ENCODE data around the gene NME3. TPM values are rescaled to one million over a fixed set of nuclear protein-coding genes. Genes with fewer than 3 reads are reported as not detected.
"Not testable (repeated sequence)": the region's sequence is repeated elsewhere in the genome, so short reads cannot be mapped to it uniquely, and the experiment has no call there.

NME3 gene
- total and polyA plus RNA-seq, 5 donors = 36.5 to 75.2 (median 53.0) TPM

- H3K4me3 ChIP-seq (ENCODE audit: low read length) = no peak overlapping the region
- no peaks in the 10 kb centered on the region for H3K4me1 ChIP-seq (ENCODE audit: control insufficient read depth, insufficient read depth, low read length)
- H3K27me3 ChIP-seq (ENCODE audit: control insufficient read depth, insufficient read depth) = no peaks in the 10 kb centered on the region
- H3K9me3 ChIP-seq (ENCODE audit: control insufficient read depth, low read length) = no peaks in the 10 kb centered on the region
- H3K27ac ChIP-seq (ENCODE audit: low read length) = no peak overlapping the region
- WGBS = 90% methylated on average over 11 of the region's 11 CpGs
- no peak for DNase-seq
- no peak for ATAC-seq
- intact Hi-C loops (cut with DNase I) = no loop called here
Observed at GRCh38 chr16:1815461-1815860, 44.1 kb upstream of the NME3 start.

- Histone ChIP-seq H3K4me3 (ENCODE audit: low read length) (no peak overlapping the region), H3K9me3 (ENCODE audit: control insufficient read depth, low read length) (no peaks in the 10 kb centered on the region), H3K27ac (ENCODE audit: low read length) (no peak overlapping the region), H3K27me3 (ENCODE audit: control insufficient read depth, insufficient read depth) (no peaks in the 10 kb centered on the region), H3K4me1 (ENCODE audit: control insufficient read depth, insufficient read depth, low read length) (no peaks in the 10 kb centered on the region)
- DNase-seq = peak; percentile 74 to 94 (median 92)
- ATAC-seq = peak; percentile 85 to 91
- intact Hi-C loops (cut with DNase I) = no loop called here
- WGBS = 23% methylated on average over 17 of the region's 17 CpGs
Observed at GRCh38 chr16:1812732-1813163, 41.4 kb upstream of the NME3 start.

- Histone ChIP-seq H3K27ac (ENCODE audit: low read length) (no peak overlapping the region), H3K4me3 (ENCODE audit: low read length) (no peak overlapping the region), H3K27me3 (ENCODE audit: control insufficient read depth, insufficient read depth) (no peaks in the 10 kb centered on the region), H3K4me1 (ENCODE audit: control insufficient read depth, insufficient read depth, low read length) (no peaks in the 10 kb centered on the region), H3K9me3 (ENCODE audit: control insufficient read depth, low read length) (no peaks in the 10 kb centered on the region)
- WGBS = 95% methylated on average over 16 of the region's 16 CpGs
- ATAC-seq (no peak), DNase-seq (peak in 1 of 3 donors; percentile 26)
- intact Hi-C loops (cut with DNase I) = no loop called here
Observed at GRCh38 chr16:1810536-1810935, 39.2 kb upstream of the NME3 start.

GRCh38 chr16:1810106-1810505 lies 38.8 kb upstream of the NME3 start:
- DNase-seq (peak in 1 of 3 donors; percentile 16), ATAC-seq (no peak)
- H3K4me3 ChIP-seq (ENCODE audit: low read length) = no peak overlapping the region
- no peaks in the 10 kb centered on the region for H3K9me3 ChIP-seq (ENCODE audit: control insufficient read depth, low read length)
- H3K4me1 ChIP-seq (ENCODE audit: control insufficient read depth, insufficient read depth, low read length) = no peaks in the 10 kb centered on the region
- no peaks in the 10 kb centered on the region for H3K27me3 ChIP-seq (ENCODE audit: control insufficient read depth, insufficient read depth)
- H3K27ac ChIP-seq (ENCODE audit: low read length) = no peak overlapping the region
- intact Hi-C loops (cut with DNase I) = no loop called here
- 93% methylated on average over 16 of the region's 16 CpGs for WGBS

- intact Hi-C loops (cut with DNase I) = no loop called here
- Histone ChIP-seq H3K9me3 (ENCODE audit: control insufficient read depth, low read length) (no peaks in the 10 kb centered on the region), H3K4me3 (ENCODE audit: low read length) (no peak overlapping the region), H3K27me3 (ENCODE audit: control insufficient read depth, insufficient read depth) (no peaks in the 10 kb centered on the region), H3K27ac (ENCODE audit: low read length) (no peak overlapping the region), H3K4me1 (ENCODE audit: control insufficient read depth, insufficient read depth, low read length) (no peaks in the 10 kb centered on the region)
- ATAC-seq (no peak), DNase-seq (peak in 1 of 3 donors; percentile 49)
- 77% methylated on average over 28 of the region's 28 CpGs for WGBS
Observed at GRCh38 chr16:1809281-1809801, 38.0 kb upstream of the NME3 start.

GRCh38 chr16:1808691-1809090 lies 37.3 kb upstream of the NME3 start:
- peak in 1 of 3 donors; percentile 24 for DNase-seq
- intact Hi-C loops (cut with DNase I) = no loop called here
- Histone ChIP-seq H3K9me3 (ENCODE audit: control insufficient read depth, low read length) (no peaks in the 10 kb centered on the region), H3K4me1 (ENCODE audit: control insufficient read depth, insufficient read depth, low read length) (no peaks in the 10 kb centered on the region), H3K27ac (ENCODE audit: low read length) (no peak overlapping the region), H3K4me3 (ENCODE audit: low read length) (no peak overlapping the region), H3K27me3 (ENCODE audit: control insufficient read depth, insufficient read depth) (no peaks in the 10 kb centered on the region)
- 88% methylated on average over 18 of the region's 18 CpGs for WGBS
- ATAC-seq = no peak

- 92% methylated on average over 10 of the region's 10 CpGs for WGBS
- H3K27ac ChIP-seq (ENCODE audit: low read length) = no peak overlapping the region
- H3K4me1 ChIP-seq (ENCODE audit: control insufficient read depth, insufficient read depth, low read length) = no peaks in the 10 kb centered on the region
- H3K4me3 ChIP-seq (ENCODE audit: low read length) = no peak overlapping the region
- no peaks in the 10 kb centered on the region for H3K9me3 ChIP-seq (ENCODE audit: control insufficient read depth, low read length)
- no peaks in the 10 kb centered on the region for H3K27me3 ChIP-seq (ENCODE audit: control insufficient read depth, insufficient read depth)
- ATAC-seq = peak in 1 of 2 donors; percentile 11
- DNase-seq = peak in 2 of 3 donors; percentile 14 to 47
- intact Hi-C loops (cut with DNase I) = no loop called here
Observed at GRCh38 chr16:1807626-1808025, 36.3 kb upstream of the NME3 start.

- no peak overlapping the region for H3K27ac ChIP-seq (ENCODE audit: low read length)
- ATAC-seq (no peak), DNase-seq (no peak)
- no peak overlapping the region for H3K4me3 ChIP-seq (ENCODE audit: low read length)
- 84% methylated on average over 10 of the region's 10 CpGs for WGBS
- H3K9me3 ChIP-seq (ENCODE audit: control insufficient read depth, low read length) = no peaks in the 10 kb centered on the region
- H3K27me3 ChIP-seq (ENCODE audit: control insufficient read depth, insufficient read depth) = no peaks in the 10 kb centered on the region
- no peaks in the 10 kb centered on the region for H3K4me1 ChIP-seq (ENCODE audit: control insufficient read depth, insufficient read depth, low read length)
- intact Hi-C loops (cut with DNase I) = no loop called here
Observed at GRCh38 chr16:1800701-1801100, 29.4 kb upstream of the NME3 start.

GRCh38 chr16:1799263-1799662 lies 27.9 kb upstream of the NME3 start:
- H3K27ac ChIP-seq (ENCODE audit: low read length); ATAC-seq; H3K4me3 ChIP-seq (ENCODE audit: low read length); H3K27me3 ChIP-seq (ENCODE audit: control insufficient read depth, insufficient read depth); intact Hi-C loops (cut with DNase I); H3K9me3 ChIP-seq (ENCODE audit: control insufficient read depth, low read length); H3K4me1 ChIP-seq (ENCODE audit: control insufficient read depth, insufficient read depth, low read length): not testable (repeated sequence)
- 83% methylated on average over 5 of the region's 5 CpGs for whole genome bisulfite sequencing
- DNase-seq = peak in 1 of 3 donors; percentile 24

- DNase-seq = peak in 2 of 3 donors; percentile 28 to 54
- ATAC-seq = no peak
- Histone ChIP-seq H3K9me3 (ENCODE audit: control insufficient read depth, low read length) (no peaks in the 10 kb centered on the region), H3K27me3 (ENCODE audit: control insufficient read depth, insufficient read depth) (no peaks in the 10 kb centered on the region), H3K27ac (ENCODE audit: low read length) (no peak overlapping the region), H3K4me3 (ENCODE audit: low read length) (no peak overlapping the region), H3K4me1 (ENCODE audit: control insufficient read depth, insufficient read depth, low read length) (no peaks in the 10 kb centered on the region)
- 85% methylated on average over 32 of the region's 32 CpGs for WGBS
- intact Hi-C loops (cut with DNase I) = no loop called here
Observed at GRCh38 chr16:1794908-1795666, 23.7 kb upstream of the NME3 start.

- Histone ChIP-seq H3K9me3 (ENCODE audit: control insufficient read depth, low read length) (no peaks in the 10 kb centered on the region), H3K4me3 (ENCODE audit: low read length) (no peak overlapping the region), H3K27me3 (ENCODE audit: control insufficient read depth, insufficient read depth) (no peaks in the 10 kb centered on the region), H3K4me1 (ENCODE audit: control insufficient read depth, insufficient read depth, low read length) (no peaks in the 10 kb centered on the region), H3K27ac (ENCODE audit: low read length) (no peak overlapping the region)
- WGBS = 64% methylated on average over 18 of the region's 18 CpGs
- intact Hi-C loops (cut with DNase I) = no loop called here
- no peak for ATAC-seq
- DNase-seq = peak in 2 of 3 donors; percentile 40 to 55
Observed at GRCh38 chr16:1794221-1794871, 23.0 kb upstream of the NME3 start.
